Glomerular endothelial cell (primary cell): Measurements from ENCODE around the gene CTCF. TPM values are rescaled to one million over a fixed set of nuclear protein-coding genes. Genes with fewer than 3 reads are reported as not detected.

Source experiments
- DNase-seq: peaks from one replicate; pipeline ENCODE4 v3.0.0-alpha.2; 2011; ENCODE audit warnings: low read depth, low spot score; ENCODE audit errors: extremely low read depth
- total RNA-seq: library from RNA; depleted of rRNA; stranded (reverse); fragments of >200 nt; gene quantifications from 2 replicates; pipeline ENCODE4 v1.2.3, GENCODE V29; 2015

CTCF gene
- total RNA-seq, 1 donor from 2014 or later, result 34.2 TPM

- DNase-seq, result no peak
Measured at GRCh38 chr16:67650023-67650422, 87.7 kb downstream of the CTCF start.

GRCh38 chr16:67651039-67651438 lies 88.7 kb downstream of the CTCF start:
- DNase-seq, result no peak

- DNase-seq, result no peak
Measured at GRCh38 chr16:67651847-67652246, 89.5 kb downstream of the CTCF start.

- no peak for DNase-seq
Measured at GRCh38 chr16:67652578-67653127, 90.3 kb downstream of the CTCF start.

GRCh38 chr16:67653128-67653788 lies 90.9 kb downstream of the CTCF start:
- DNase-seq, result no peak

- DNase-seq, result no peak
Measured at GRCh38 chr16:67653789-67654402, 91.6 kb downstream of the CTCF start.

- no peak for DNase-seq
Measured at GRCh38 chr16:67654403-67654911, 92.1 kb downstream of the CTCF start.

- DNase-seq, result no peak
Measured at GRCh38 chr16:67655363-67655762, 93.0 kb downstream of the CTCF start.

GRCh38 chr16:67656344-67657016 lies 94.2 kb downstream of the CTCF start:
- no peak for DNase-seq

- no peak for DNase-seq
Measured at GRCh38 chr16:67657017-67657608, 94.8 kb downstream of the CTCF start.

GRCh38 chr16:67657751-67658518 lies 95.6 kb downstream of the CTCF start:
- DNase-seq, result no peak

- no peak for DNase-seq
Measured at GRCh38 chr16:67658849-67659674, 96.7 kb downstream of the CTCF start.

GRCh38 chr16:67659675-67660563 lies 97.6 kb downstream of the CTCF start, which contains the start of gene ACD:
ACD (minus strand) TSS chr16:67660260; CDS start chr16:67660220, 40 bp downstream.
- DNase-seq, result no peak

GRCh38 chr16:67660564-67661028 lies 98.3 kb downstream of the CTCF start, which contains the start of gene PARD6A:
PARD6A (plus strand) TSS chr16:67660960; CDS start chr16:67661039, 79 bp downstream.
- DNase-seq, result no peak

GRCh38 chr16:67661101-67661761 lies 98.9 kb downstream of the CTCF start:
- DNase-seq, result no peak

- DNase-seq, result no peak
Measured at GRCh38 chr16:67661886-67662652, 99.7 kb downstream of the CTCF start.

GRCh38 chr16:67662653-67663010 lies 100.3 kb downstream of the CTCF start:
- no peak for DNase-seq
